H4 (cell line): ENCODE data around the gene ADAMTS2. TPM values are rescaled to one million over a fixed set of nuclear protein-coding genes. Genes with fewer than 3 reads are reported as not detected.
A peak's percentile ranks its signal among the peaks of the same experiment; 100 is the strongest.
"Not testable (repeated sequence)": the region's sequence is repeated elsewhere in the genome, so short reads cannot be mapped to it uniquely, and the experiment has no call there.

ENCODE experiments used
- DNase-seq: peaks from one replicate; pipeline ENCODE4 v3.0.0-alpha.2; 2015; ENCODE audit warnings: low spot score
- total RNA-seq: library from RNA; depleted of rRNA; stranded (reverse); fragments of >200 nt; shearing (Covaris generic); gene quantifications from 2 replicates; pipeline ENCODE4 v1.2.3, GENCODE V29; 2014

ADAMTS2 gene
- total RNA-seq, 1 experiment from 2014 or later, result 1.2 TPM

GRCh38 chr5:179217356-179217755 is 127.9 kb downstream of the ADAMTS2 start:
- DNase-seq, result no peak

- not testable (repeated sequence) for DNase-seq
Measured at GRCh38 chr5:179216381-179216780, 128.9 kb downstream of the ADAMTS2 start.

GRCh38 chr5:179215576-179215975 is 129.7 kb downstream of the ADAMTS2 start:
- no peak for DNase-seq

- DNase-seq, result no peak
Measured at GRCh38 chr5:179214678-179215077, 130.6 kb downstream of the ADAMTS2 start.

- DNase-seq, result no peak
Measured at GRCh38 chr5:179212870-179213269, 132.4 kb downstream of the ADAMTS2 start.

- no peak for DNase-seq
Measured at GRCh38 chr5:179211631-179212030, 133.6 kb downstream of the ADAMTS2 start.

- no peak for DNase-seq
Measured at GRCh38 chr5:179211068-179211467, 134.2 kb downstream of the ADAMTS2 start.

- DNase-seq, result no peak
Measured at GRCh38 chr5:179210478-179210877, 134.8 kb downstream of the ADAMTS2 start.

GRCh38 chr5:179209359-179210150 is 135.7 kb downstream of the ADAMTS2 start:
- peak; percentile 54 for DNase-seq

GRCh38 chr5:179208706-179209358 is 136.4 kb downstream of the ADAMTS2 start:
- no peak for DNase-seq

- no peak for DNase-seq
Measured at GRCh38 chr5:179207920-179208705, 137.1 kb downstream of the ADAMTS2 start.

- no peak for DNase-seq
Measured at GRCh38 chr5:179207470-179207869, 137.8 kb downstream of the ADAMTS2 start.

- DNase-seq, result no peak
Measured at GRCh38 chr5:179206366-179206765, 138.9 kb downstream of the ADAMTS2 start.

- no peak for DNase-seq
Measured at GRCh38 chr5:179205277-179205676, 140.0 kb downstream of the ADAMTS2 start.

GRCh38 chr5:179204572-179204971 is 140.7 kb downstream of the ADAMTS2 start:
- DNase-seq, result no peak

- DNase-seq, result no peak
Measured at GRCh38 chr5:179203248-179203647, 142.0 kb downstream of the ADAMTS2 start.

- DNase-seq, result no peak
Measured at GRCh38 chr5:179201986-179202385, 143.3 kb downstream of the ADAMTS2 start.

- DNase-seq, result no peak
Measured at GRCh38 chr5:179199246-179199645, 146.0 kb downstream of the ADAMTS2 start.

- no peak for DNase-seq
Measured at GRCh38 chr5:179198825-179199224, 146.4 kb downstream of the ADAMTS2 start.

GRCh38 chr5:179196405-179197079 is 148.7 kb downstream of the ADAMTS2 start:
- DNase-seq, result no peak

GRCh38 chr5:179195561-179196404 is 149.5 kb downstream of the ADAMTS2 start:
- no peak for DNase-seq
